ENCODE results near the gene DPP4.
A peak's percentile ranks its signal among the peaks of the same experiment; 100 is the strongest.

Gene DPP4

GRCh38 chr2:162073888-162074631, at the start of gene DPP4:
TSS of gene DPP4 (minus strand) at chr2:162074215. CDS start at chr2:162073981, 234 bp downstream.
- DNase-seq (ENCODE audit: low spot score): peak; percentile 81
- no peak for TF ChIP-seq CTCF (IDR thresholded peaks at IDR 0.05; ENCODE audit: borderline replicate concordance, control extremely low read depth, extremely low read depth, insufficient read depth, missing control alignments)
- in situ Hi-C loops (cut with MboI; ENCODE audit: low sequenced_read_pairs, unreplicated experiment): no loop called here

- in situ Hi-C loops (cut with MboI; ENCODE audit: low sequenced_read_pairs, unreplicated experiment): loop anchor here (25.0 kb wide), 1 partner anchor 531 kb away; no protein-coding TSS in a partner anchor
- no peak for TF ChIP-seq CTCF (IDR thresholded peaks at IDR 0.05; ENCODE audit: borderline replicate concordance, control extremely low read depth, extremely low read depth, insufficient read depth, missing control alignments)
- no peak for DNase-seq (ENCODE audit: low spot score)
Measured at GRCh38 chr2:162118166-162119031, 44.4 kb upstream of the DPP4 start.

- DNase-seq (ENCODE audit: low spot score): no peak
- no peak for TF ChIP-seq CTCF (IDR thresholded peaks at IDR 0.05; ENCODE audit: borderline replicate concordance, control extremely low read depth, extremely low read depth, insufficient read depth, missing control alignments)
- in situ Hi-C loops (cut with MboI; ENCODE audit: low sequenced_read_pairs, unreplicated experiment): loop anchor here (25.0 kb wide), 1 partner anchor 529 kb away; no protein-coding TSS in a partner anchor
Measured at GRCh38 chr2:162116352-162116751, 42.3 kb upstream of the DPP4 start.

GRCh38 chr2:162115076-162115475, 41.1 kb upstream of the DPP4 start:
- in situ Hi-C loops (cut with MboI; ENCODE audit: low sequenced_read_pairs, unreplicated experiment): loop anchor here (25.0 kb wide), 1 partner anchor 528 kb away; no protein-coding TSS in a partner anchor
- DNase-seq (ENCODE audit: low spot score): no peak
- TF ChIP-seq CTCF (IDR thresholded peaks at IDR 0.05; ENCODE audit: borderline replicate concordance, control extremely low read depth, extremely low read depth, insufficient read depth, missing control alignments): no peak

GRCh38 chr2:162114271-162114670, 40.3 kb upstream of the DPP4 start:
- no peak for TF ChIP-seq CTCF (IDR thresholded peaks at IDR 0.05; ENCODE audit: borderline replicate concordance, control extremely low read depth, extremely low read depth, insufficient read depth, missing control alignments)
- DNase-seq (ENCODE audit: low spot score): no peak
- in situ Hi-C loops (cut with MboI; ENCODE audit: low sequenced_read_pairs, unreplicated experiment): loop anchor here (25.0 kb wide), 1 partner anchor 527 kb away; no protein-coding TSS in a partner anchor

- in situ Hi-C loops (cut with MboI; ENCODE audit: low sequenced_read_pairs, unreplicated experiment): loop anchor here (25.0 kb wide), 1 partner anchor 526 kb away; no protein-coding TSS in a partner anchor
- DNase-seq (ENCODE audit: low spot score): no peak
- no peak for TF ChIP-seq CTCF (IDR thresholded peaks at IDR 0.05; ENCODE audit: borderline replicate concordance, control extremely low read depth, extremely low read depth, insufficient read depth, missing control alignments)
Measured at GRCh38 chr2:162113776-162114168, 39.8 kb upstream of the DPP4 start.

All from GM13976 (cell line).